ENCODE measurements around the gene LRRN3. TPM values are rescaled to one million over a fixed set of nuclear protein-coding genes. Genes with fewer than 3 reads are reported as not detected.

The LRRN3 gene
- total RNA-seq, 1 donor, result 5.0 TPM

DNA sequence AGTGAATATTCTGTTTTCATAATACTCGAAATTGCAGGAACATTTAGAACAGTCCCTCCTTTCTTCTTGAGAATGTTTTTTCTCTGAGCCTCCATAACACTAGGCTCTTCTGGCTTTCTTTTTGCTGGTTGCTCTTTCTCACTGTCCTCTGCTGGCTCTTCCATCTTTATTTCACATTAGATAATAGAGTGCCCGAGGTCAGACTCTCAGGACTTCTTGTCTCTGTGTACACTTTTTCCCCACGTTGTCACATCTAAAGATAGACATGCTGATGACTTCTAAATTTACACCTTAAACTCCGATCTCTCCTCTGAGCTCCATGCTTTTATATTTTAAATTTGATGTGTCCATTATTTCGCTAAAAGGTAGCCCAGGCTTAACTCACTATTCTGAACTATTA lies 15.4 kb upstream of the LRRN3 start:
- no peak for TF ChIP-seq CTCF (IDR thresholded peaks at IDR 0.05; ENCODE audit: insufficient read depth, low read length)
- no peak overlapping the region for H3K4me3 ChIP-seq (ENCODE audit: low read depth, low read length)
- no peak for DNase-seq (ENCODE audit: low read depth)

DNA sequence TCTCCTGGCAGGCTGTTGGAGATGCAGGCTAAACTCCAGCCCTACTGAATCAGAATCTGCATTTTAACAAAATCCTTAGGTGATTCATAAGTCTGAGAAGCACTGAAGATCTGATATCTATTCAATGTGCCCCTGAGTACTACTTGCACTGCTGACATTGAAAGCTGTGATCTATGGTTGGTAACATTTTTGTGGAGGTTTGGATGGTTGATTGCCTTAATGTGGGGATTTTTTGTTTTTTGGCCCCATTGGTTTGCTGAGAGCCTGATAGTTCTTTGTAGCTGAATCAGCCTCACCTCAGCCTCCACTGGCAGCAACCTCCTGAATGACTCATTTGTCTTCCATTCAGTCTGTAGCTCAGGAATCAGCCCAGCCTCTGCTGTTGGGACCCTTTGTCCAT lies 14.7 kb upstream of the LRRN3 start:
- peak; percentile 67 for DNase-seq (ENCODE audit: low read depth)
- TF ChIP-seq CTCF (IDR thresholded peaks at IDR 0.05; ENCODE audit: insufficient read depth, low read length), result no peak
- no peak overlapping the region for H3K4me3 ChIP-seq (ENCODE audit: low read depth, low read length)

DNA sequence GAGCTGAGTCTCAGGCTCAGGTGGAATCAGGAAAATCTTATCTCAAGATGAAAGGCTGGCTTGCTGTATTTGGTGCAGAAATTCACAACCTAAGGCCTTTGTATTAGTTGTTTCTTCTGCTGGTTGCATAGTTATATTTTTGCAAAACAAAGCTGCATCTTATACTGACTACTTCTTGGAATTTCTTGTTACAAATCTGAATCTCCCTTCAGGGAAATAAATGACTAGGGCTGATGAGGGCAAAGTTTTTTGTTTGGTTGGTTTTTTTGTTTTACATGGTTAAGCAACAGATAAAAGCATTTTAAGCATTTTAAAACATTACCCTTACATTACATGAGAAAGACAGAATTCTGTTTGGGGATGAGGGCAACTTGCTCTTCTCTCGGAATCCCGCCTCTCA lies 13.9 kb upstream of the LRRN3 start:
- DNase-seq (ENCODE audit: low read depth), result no peak
- no peak for TF ChIP-seq CTCF (IDR thresholded peaks at IDR 0.05; ENCODE audit: insufficient read depth, low read length)
- no peak overlapping the region for H3K4me3 ChIP-seq (ENCODE audit: low read depth, low read length)

- no peak for TF ChIP-seq CTCF (IDR thresholded peaks at IDR 0.05; ENCODE audit: insufficient read depth, low read length)
- DNase-seq (ENCODE audit: low read depth), result no peak
- H3K4me3 ChIP-seq (ENCODE audit: low read depth, low read length), result no peak overlapping the region
These were observed 10.3 kb upstream of the LRRN3 start for GRCh38 chr7:111080495-111081105.

GRCh38 chr7:111081546-111082267 lies 9.2 kb upstream of the LRRN3 start:
- TF ChIP-seq CTCF (IDR thresholded peaks at IDR 0.05; ENCODE audit: insufficient read depth, low read length), result no peak
- DNase-seq (ENCODE audit: low read depth), result no peak
- H3K4me3 ChIP-seq (ENCODE audit: low read depth, low read length), result no peak overlapping the region

GRCh38 chr7:111082351-111082750 lies 8.6 kb upstream of the LRRN3 start:
- DNase-seq (ENCODE audit: low read depth), result peak; percentile 19
- H3K4me3 ChIP-seq (ENCODE audit: low read depth, low read length), result no peak overlapping the region

More at GRCh38 chr7:111082351-111082750, 8.6 kb upstream of the LRRN3 start:
- no peak for TF ChIP-seq CTCF (IDR thresholded peaks at IDR 0.05; ENCODE audit: insufficient read depth, low read length)

Measured in fibroblast of the aortic adventitia (primary cell).